TTC549 (cell line): ENCODE measurements around the gene MYH8.

Source experiments
- FAIRE-seq: peaks from 2 replicates; lab custom pipeline; 2012; peaks lifted over from hg19 to GRCh38; lab: Jason Lieb, UNC

Gene MYH8

GRCh38 chr17:10380631-10381408 lies 40.9 kb downstream of the MYH8 start:
- FAIRE-seq = no peak

- no peak for FAIRE-seq
These were observed 48.8 kb downstream of the MYH8 start, which contains the start of gene MYH13 for GRCh38 chr17:10372906-10373305. Gene MYH13, minus strand, starts transcription at chr17:10373006. Its CDS starts 8,476 bp downstream, at chr17:10364530.

- no peak for FAIRE-seq
These were observed 51.6 kb downstream of the MYH8 start for GRCh38 chr17:10370016-10370608.

- FAIRE-seq = no peak
These were observed 52.5 kb downstream of the MYH8 start for GRCh38 chr17:10369239-10369638.

GRCh38 chr17:10368561-10368960 lies 53.2 kb downstream of the MYH8 start:
- no peak for FAIRE-seq

GRCh38 chr17:10360578-10360977 lies 61.2 kb downstream of the MYH8 start:
- no peak for FAIRE-seq

- FAIRE-seq = no peak
These were observed 64.0 kb downstream of the MYH8 start for GRCh38 chr17:10357768-10358167.

GRCh38 chr17:10354651-10355050 lies 67.1 kb downstream of the MYH8 start:
- no peak for FAIRE-seq

- FAIRE-seq = no peak
These were observed 68.9 kb downstream of the MYH8 start for GRCh38 chr17:10352893-10353292.

GRCh38 chr17:10349403-10349802 lies 72.3 kb downstream of the MYH8 start:
- no peak for FAIRE-seq

GRCh38 chr17:10344816-10345215 lies 76.9 kb downstream of the MYH8 start:
- FAIRE-seq = no peak
